GM06990 (cell line): Measurements from ENCODE around the gene CENPE.

Experiments
- DNase-seq: peaks from one replicate; pipeline ENCODE4 v3.0.0-alpha.2; 2011; ENCODE audit not compliant: insufficient read length; ENCODE audit errors: extremely low read depth
- H3K27me3 ChIP-seq: replicated peaks from 2 replicates; pipeline ENCODE4 v1.6.0; 2011; ENCODE audit warnings: low read length; ENCODE audit not compliant: control insufficient read depth, insufficient read depth
- H3K36me3 ChIP-seq: 2 replicates; pipeline ENCODE4 v1.5.1; 2011; ENCODE audit warnings: low read length; ENCODE audit not compliant: control insufficient read depth, insufficient read depth
- H3K4me3 ChIP-seq: replicated peaks from 2 replicates; pipeline ENCODE4 v1.5.1; 2011; ENCODE audit warnings: low read depth, mild to moderate bottlenecking, control low read depth, low read length
- CTCF ChIP-seq: IDR thresholded peaks from 2 replicates; pipeline ENCODE4 v1.5.1; 2011; ENCODE audit warnings: low read length, control low read depth, mild to moderate bottlenecking, inconsistent platforms; ENCODE audit not compliant: insufficient read depth, poor library complexity, severe bottlenecking

CENPE gene

GRCh38 chr4:103085555-103086196 is 112.5 kb downstream of the CENPE start:
- DNase-seq, result no peak
- no peak for TF ChIP-seq CTCF
- Histone ChIP-seq H3K27me3 (no peaks in the 10 kb centered on the region), H3K4me3 (no peak overlapping the region), H3K36me3 (no peaks in the 10 kb centered on the region)

DNA sequence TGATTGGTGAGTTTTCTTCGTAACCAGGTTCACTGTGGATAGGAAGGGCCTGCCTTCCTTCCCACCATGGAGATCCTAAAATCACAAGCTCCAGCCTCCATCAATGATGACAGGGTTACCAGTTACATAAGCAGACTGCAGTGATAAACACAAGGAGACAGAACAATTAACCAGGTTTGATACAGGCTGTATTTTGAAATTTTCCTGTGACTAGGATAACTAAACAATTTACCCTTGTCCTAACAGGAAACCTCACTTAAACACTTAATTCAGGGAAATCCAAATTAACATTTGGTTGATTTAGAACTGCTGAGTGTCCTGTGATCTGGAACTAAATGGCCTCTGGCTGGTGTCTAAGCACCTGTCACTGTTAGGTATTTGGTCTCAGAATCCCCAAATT is 118.5 kb downstream of the CENPE start:
- no peaks in the 10 kb centered on the region for H3K36me3 ChIP-seq

DNA sequence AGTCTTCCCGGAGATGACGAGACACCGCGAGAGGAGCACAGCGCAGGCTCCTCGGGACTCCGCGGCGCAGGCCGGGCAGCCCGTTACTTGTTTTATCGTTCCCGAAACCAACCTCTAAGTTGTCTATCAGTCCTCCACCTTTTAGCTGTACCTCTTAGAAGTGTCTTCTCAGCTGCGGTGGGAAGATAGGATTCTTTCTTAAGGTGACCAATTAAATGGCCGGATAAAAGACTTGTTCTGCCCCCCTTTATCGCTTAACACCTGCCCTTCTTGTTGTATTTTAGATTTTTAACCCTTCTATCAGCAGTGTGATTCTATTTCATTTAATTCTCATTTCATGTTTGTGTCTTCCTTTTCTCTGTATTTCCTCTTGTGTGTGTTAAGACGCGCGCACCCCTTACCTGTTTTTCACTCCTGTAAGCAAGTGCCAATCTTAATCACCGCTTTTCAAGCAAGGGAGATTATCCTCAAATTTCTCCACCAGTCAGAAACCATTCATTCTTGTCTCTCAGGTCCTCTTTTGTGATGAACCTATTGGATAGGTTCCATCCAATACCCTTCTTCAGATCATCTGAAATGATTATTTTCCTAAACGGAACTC is 121.3 kb downstream of the CENPE start, which contains the start of gene SLC9B2:
SLC9B2 (minus strand) TSS at position 15 of the 601 bp plus-strand sequence. CDS start 9,211 bp downstream, outside the sequence.
- Histone ChIP-seq H3K27me3 (no peaks in the 10 kb centered on the region), H3K36me3 (no peaks in the 10 kb centered on the region; the same call in none of the 2 replicates), H3K4me3 (peak within 1 kb of the TSS; percentile 88)
- TF ChIP-seq CTCF, result no peak
- no peak for DNase-seq

More for the DNA sequence above, 118.5 kb downstream of the CENPE start:
- no peak for TF ChIP-seq CTCF
- no peak for DNase-seq
- Histone ChIP-seq H3K27me3 (no peaks in the 10 kb centered on the region), H3K4me3 (no peak overlapping the region)

- TF ChIP-seq CTCF, result no peak
- no peaks in the 10 kb centered on the region for H3K27me3 ChIP-seq
- H3K4me3 ChIP-seq, result peak overlapping the region; percentile 88
- peak; percentile 82 for DNase-seq
- H3K36me3 ChIP-seq, result no peaks in the 10 kb centered on the region; the same call in none of the 2 replicates
These were observed 122.0 kb downstream of the CENPE start for GRCh38 chr4:103075894-103076746.

DNA sequence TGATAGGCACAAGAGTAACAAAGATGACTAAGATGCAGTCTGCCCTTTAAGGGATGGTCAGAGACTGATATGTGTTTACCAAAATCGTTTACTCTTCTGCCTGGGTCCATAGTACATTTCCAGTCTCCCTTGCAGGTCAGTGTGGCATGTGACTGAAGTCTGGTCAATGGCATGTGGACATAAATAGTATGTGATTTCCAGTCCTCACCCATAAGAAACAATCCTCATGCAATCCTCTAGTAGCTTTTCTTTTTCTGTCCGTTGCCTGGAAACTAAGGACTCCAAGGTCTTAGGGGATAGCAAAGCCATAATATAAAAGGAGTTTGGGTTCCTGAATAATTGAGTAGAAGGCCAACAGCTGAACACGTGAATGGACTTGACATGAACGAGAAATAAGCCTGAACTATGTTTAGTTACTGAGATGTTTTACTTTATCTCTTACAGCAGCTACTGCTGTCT is 122.7 kb downstream of the CENPE start:
- peak; percentile 24 for DNase-seq
- H3K36me3 ChIP-seq, result no peaks in the 10 kb centered on the region; the same call in none of the 2 replicates
- no peak for TF ChIP-seq CTCF
- no peaks in the 10 kb centered on the region for H3K27me3 ChIP-seq
- H3K4me3 ChIP-seq, result peak overlapping the region; percentile 88
